PFSK-1 (cell line): ENCODE results near the gene TMPRSS4.

Source experiments
- FOXP2 ChIP-seq: optimal IDR thresholded peaks from 2 replicates; pipeline ENCODE3; 2011; ENCODE audit warnings: borderline replicate concordance, control low read depth, inconsistent platforms; ENCODE audit not compliant: insufficient read depth; ENCODE audit errors: extremely low read length, extremely low read depth
- POLR2AphosphoS5 ChIP-seq: IDR thresholded peaks from 2 replicates; pipeline ENCODE4 v1.6.1; 2012; ENCODE audit warnings: low read depth, mild to moderate bottlenecking, control low read depth, low read length, moderate library complexity
- SIN3A ChIP-seq: IDR thresholded peaks from 2 replicates; pipeline ENCODE4 v1.6.1; 2012; ENCODE audit warnings: mild to moderate bottlenecking, low read length, moderate library complexity, borderline replicate concordance; ENCODE audit not compliant: insufficient read depth
- TAF1 ChIP-seq: IDR thresholded peaks from 2 replicates; pipeline ENCODE4 v1.6.1; 2012; ENCODE audit warnings: low read length, control low read depth, borderline replicate concordance; ENCODE audit not compliant: insufficient read depth
- TF ChIP-seq, protein P1 (sequence below), 2 experiments: IDR thresholded peaks; 2 replicates each; pipeline versions ENCODE4 v1.6.1 to v1.8.0; 2011 to 2012; ENCODE audit warnings: low read depth in 2 of 2, low read length in 2 of 2, control low read depth in 1 of 2, inconsistent platforms in 1 of 2, mild to moderate bottlenecking in 1 of 2, moderate library complexity in 1 of 2; ENCODE audit not compliant: insufficient read depth in 1 of 2

DNA sequence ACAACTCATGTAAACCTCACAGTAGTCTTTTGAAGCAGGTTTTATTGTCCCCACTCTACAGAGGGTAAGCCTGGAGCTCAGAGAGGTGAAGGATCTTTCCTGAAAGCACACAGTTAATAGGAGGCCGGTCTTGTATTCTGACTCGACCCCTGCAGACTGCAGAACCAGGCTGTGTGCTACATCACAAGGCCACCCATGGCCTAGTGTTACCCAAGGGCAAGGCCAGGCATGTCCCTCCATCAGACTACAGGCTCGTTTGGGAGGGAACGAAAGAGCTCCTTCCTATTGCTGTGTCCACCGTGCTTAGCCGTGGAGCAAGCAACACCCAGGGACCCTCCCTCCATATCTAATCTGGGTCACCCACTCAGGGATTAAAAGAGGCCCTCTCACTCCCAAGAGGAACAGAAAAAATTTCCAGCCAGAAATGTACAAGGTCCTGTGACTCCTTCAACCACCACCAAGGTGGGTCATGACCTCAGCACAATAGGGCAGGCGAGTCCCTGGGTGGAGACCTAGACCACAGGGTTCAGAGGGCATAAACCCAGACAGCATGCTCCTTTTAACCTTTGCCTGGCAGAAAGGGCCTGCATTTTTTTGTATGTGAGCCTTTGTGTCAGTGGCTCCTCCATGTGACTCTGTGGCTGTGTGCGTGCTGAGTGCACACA is 16.2 kb downstream of the TMPRSS4 start:
- TF ChIP-seq POLR2AphosphoS5 (no peak), TAF1 (no peak), SIN3A (no peak), FOXP2 (no peak)
- TF ChIP-seq, protein P1, sequence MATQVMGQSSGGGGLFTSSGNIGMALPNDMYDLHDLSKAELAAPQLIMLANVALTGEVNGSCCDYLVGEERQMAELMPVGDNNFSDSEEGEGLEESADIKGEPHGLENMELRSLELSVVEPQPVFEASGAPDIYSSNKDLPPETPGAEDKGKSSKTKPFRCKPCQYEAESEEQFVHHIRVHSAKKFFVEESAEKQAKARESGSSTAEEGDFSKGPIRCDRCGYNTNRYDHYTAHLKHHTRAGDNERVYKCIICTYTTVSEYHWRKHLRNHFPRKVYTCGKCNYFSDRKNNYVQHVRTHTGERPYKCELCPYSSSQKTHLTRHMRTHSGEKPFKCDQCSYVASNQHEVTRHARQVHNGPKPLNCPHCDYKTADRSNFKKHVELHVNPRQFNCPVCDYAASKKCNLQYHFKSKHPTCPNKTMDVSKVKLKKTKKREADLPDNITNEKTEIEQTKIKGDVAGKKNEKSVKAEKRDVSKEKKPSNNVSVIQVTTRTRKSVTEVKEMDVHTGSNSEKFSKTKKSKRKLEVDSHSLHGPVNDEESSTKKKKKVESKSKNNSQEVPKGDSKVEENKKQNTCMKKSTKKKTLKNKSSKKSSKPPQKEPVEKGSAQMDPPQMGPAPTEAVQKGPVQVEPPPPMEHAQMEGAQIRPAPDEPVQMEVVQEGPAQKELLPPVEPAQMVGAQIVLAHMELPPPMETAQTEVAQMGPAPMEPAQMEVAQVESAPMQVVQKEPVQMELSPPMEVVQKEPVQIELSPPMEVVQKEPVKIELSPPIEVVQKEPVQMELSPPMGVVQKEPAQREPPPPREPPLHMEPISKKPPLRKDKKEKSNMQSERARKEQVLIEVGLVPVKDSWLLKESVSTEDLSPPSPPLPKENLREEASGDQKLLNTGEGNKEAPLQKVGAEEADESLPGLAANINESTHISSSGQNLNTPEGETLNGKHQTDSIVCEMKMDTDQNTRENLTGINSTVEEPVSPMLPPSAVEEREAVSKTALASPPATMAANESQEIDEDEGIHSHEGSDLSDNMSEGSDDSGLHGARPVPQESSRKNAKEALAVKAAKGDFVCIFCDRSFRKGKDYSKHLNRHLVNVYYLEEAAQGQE (IDR thresholded peaks at IDR 0.05; ENCODE audit: insufficient read depth in 1 of 2, low read depth in 2 of 2, low read length in 2 of 2) = no peak
